Inflammatory macrophage treated with lipopolysaccharide for 4 hours (primary cell): Measurements from ENCODE around the gene GSTT2.

Source experiments
- DNase-seq: peaks from one replicate; pipeline ENCODE4 v3.0.0-alpha.2; 2020

Gene GSTT2

DNA sequence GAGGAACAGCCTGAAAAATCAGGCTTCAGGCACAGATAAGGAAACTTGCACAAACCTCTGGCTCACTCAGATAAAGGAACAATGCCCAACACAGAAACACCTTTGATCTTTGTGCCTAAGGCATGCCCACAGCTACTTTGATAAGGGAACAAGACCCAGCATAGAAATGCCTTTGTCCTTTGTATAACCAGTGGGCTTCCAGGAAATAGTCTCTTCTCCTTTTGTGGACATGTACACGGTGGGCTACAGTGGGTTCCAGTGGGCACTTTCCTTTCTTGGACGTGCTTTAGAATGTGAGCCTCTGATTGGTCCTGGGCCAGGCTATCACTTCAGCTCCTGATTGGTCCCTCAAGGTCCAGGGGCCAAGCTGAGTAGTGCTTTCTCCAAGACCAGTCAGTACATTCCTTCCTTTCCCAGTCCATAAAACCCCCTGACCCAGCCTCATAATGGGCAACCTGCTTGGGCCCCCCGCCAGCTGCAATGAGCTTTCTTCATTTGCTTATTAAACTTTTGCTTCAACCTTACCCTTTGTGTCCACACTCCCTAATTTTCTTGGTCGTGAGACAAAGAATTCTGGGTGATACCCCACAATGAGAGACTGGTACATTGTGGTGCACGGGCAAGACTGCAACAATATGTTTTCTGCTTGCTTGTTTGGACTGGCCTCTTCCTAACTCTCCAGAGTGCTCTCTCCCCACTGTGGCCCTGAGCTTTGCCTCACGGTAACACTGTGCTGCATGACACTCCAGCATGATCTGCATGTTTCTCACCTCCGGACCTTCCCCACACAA is 29.5 kb downstream of the GSTT2 start:
- DNase-seq, result no peak

- DNase-seq, result no peak
Measured at GRCh38 chr22:24010018-24010391, 30.1 kb downstream of the GSTT2 start.

GRCh38 chr22:24011735-24012068 is 31.8 kb downstream of the GSTT2 start:
- DNase-seq, result no peak

- no peak for DNase-seq
Measured at GRCh38 chr22:24016156-24016555, 36.2 kb downstream of the GSTT2 start.

- DNase-seq, result no peak
Measured at GRCh38 chr22:24021304-24021703, 41.4 kb downstream of the GSTT2 start.

DNA sequence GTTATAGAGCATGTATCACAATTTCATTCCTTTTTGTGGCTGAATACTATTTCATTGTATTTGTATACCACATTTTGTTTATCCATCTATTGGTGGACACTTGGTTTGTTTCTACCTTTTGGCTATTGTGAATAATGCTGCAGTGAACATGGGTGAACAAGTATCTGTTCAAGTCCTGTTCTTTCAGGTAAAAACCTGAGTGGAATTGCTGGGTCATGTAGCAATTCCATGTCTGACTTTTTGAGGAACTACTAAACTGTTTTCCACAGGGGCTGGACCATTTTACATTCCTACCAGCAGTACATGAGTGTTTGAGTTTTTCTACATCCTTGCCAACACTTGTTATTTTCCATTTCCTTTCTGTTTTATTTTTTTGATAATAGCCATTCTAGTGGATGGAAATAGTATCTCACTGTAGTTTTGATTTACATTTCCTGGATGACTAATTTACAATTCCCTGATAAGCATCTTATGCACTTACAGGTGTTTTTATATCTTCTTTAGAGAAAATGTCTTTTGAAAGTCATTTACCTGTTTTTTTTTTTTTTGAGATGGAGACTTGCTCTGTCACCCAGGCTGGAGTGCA is 43.4 kb downstream of the GSTT2 start:
- DNase-seq, result no peak

- no peak for DNase-seq
Measured at GRCh38 chr22:24024354-24024753, 44.4 kb downstream of the GSTT2 start.

DNA sequence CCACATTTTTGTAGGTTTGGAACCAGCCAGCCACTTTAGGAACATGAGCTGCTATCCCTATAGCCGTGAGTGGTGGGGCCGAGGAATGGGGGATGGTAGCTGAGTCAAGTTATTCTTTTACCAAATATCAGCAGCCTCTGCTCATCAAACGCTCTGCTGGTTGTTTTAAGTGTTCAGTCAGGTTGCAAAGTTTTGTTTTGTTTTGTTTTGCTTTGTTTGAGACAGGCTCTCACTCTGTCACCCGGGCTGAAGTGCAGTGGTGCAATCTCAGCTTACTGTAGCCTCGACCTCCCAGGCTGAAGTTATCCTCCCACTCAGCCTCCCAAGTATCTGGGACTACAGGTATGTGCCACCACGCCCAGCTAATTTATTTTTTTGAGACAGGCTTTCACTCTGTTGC is 45.5 kb downstream of the GSTT2 start:
- DNase-seq, result no peak

DNA sequence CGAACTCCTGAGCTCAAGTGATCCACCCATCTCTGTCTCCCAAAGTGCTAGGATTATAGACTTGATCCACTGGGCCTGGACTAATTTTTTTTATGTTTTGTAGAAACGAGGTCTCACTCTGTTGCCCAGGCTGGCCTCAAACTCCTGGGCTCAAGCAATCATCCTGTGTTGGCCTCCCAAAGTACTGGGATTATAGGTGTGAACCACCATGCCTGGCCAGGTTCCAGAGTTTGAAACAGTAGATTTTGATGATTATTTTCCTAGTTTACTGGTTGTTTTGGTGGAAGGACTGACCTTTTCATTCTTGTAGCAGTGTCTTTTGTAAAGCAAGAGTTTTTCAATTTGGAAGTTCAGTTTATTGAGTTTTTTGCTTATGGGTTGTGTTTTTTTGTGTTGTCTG is 46.1 kb downstream of the GSTT2 start:
- DNase-seq, result no peak

GRCh38 chr22:24026733-24027132 is 46.8 kb downstream of the GSTT2 start:
- DNase-seq, result no peak

DNA sequence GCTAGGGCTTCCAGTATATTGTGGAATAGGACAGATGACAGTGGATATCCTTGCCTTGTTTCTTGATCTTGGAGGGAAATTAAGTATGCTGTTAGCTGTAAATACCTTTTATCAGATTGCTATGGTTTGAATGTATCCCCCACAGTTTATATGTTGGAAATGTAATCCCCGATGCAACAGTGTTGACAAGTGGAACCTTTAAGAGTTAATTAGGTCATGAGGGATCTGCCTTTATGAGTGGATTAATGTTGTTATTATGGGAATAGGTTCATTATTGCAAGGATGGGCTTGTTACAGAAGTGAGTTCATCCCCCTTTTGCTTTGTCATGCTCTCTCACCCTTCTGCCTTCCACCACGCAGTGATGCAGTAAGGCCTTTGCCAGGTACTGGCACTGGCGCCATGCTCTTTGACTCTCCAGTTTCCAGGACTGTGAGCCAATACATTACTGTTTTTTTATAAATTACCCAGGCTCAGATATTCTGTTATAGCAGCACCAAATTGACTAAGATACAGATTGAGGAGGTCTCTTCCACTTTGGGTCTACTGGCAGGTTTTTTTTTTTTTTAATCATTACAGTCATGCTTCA is 47.5 kb downstream of the GSTT2 start:
- DNase-seq, result no peak

DNA sequence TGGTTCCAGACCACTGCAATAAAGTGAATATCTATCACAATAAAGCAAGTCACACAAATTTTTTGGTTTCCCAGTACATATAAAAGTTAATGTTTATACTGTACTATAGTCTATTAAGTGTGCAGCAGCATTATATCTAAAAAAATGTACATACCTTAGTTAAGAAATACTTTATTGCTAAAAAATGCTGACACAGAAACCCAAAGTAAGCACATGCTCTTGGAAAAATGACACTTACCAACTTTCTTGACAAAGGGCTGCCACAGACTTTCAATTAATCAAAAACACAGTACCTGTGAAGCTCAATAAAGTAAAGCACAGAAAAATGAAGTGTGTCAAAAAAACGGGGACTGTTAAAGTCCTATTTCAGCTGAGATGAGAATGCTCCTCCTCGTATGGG is 48.1 kb downstream of the GSTT2 start:
- DNase-seq, result no peak

- DNase-seq, result no peak
Measured at GRCh38 chr22:24028533-24028932, 48.6 kb downstream of the GSTT2 start.

DNA sequence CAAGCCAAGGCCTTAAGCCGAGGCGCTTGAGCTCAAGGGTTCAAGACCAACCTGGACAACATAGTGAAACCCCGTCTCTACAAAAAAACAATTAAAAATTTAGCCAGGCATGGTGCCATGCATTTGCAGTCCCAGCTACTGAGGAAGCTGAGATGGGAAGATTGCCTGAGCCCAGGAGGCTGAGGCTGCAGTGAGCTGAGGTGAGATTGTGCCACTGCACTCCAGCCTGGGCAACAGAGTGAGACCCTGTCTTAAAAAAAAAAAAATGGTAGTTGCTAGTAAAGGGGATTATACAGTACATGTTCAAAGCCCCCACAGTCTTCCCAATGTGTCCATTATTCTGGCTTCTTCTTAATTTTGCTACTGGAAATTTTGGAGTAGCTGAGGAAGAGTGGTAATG is 49.4 kb downstream of the GSTT2 start:
- no peak for DNase-seq

DNA sequence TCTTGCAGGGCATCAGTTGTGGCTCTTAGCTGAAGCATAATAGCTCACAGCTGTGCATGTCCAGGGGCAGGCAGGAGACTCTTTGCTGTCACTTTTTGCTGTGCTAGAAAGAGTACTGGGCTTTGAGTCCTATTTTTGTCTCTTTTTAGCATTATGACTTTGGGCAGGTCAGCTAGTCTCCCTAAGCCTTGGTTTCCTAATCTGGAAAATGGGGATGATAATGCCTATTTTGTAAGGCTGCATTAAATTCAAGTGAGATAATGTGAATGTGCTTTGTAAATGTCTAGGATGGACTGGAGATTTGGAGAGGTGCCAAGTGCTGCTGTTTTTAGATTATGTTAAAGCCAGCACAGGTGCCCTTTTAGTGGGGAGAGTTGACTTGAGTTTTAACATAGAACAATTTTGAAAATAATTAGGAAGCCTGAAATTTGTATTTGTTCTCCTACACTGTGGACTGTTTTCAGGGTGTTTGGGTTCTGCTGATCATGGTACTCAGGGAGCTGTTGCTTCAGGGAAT is 50.3 kb downstream of the GSTT2 start:
- DNase-seq, result no peak
